Stimulated activated naive CD4-positive, alpha-beta T cell treated with Interleukin-2 at 50 U/mL for 16 hours (primary cell): ENCODE data around the gene RTN4RL1.
"Not testable (repeated sequence)": the region's sequence is repeated elsewhere in the genome, so short reads cannot be mapped to it uniquely, and the experiment has no call there.

Experiments
- DNase-seq: peaks from one replicate; lab custom pipeline; 2025; lab: John Stamatoyannopoulos, UW

RTN4RL1 gene

GRCh38 chr17:2025622-2026309, 632 bp upstream of the RTN4RL1 start:
- no peak for DNase-seq

- DNase-seq, result no peak
Observed at GRCh38 chr17:2024572-2025219, 438 bp downstream of the RTN4RL1 start.

DNA sequence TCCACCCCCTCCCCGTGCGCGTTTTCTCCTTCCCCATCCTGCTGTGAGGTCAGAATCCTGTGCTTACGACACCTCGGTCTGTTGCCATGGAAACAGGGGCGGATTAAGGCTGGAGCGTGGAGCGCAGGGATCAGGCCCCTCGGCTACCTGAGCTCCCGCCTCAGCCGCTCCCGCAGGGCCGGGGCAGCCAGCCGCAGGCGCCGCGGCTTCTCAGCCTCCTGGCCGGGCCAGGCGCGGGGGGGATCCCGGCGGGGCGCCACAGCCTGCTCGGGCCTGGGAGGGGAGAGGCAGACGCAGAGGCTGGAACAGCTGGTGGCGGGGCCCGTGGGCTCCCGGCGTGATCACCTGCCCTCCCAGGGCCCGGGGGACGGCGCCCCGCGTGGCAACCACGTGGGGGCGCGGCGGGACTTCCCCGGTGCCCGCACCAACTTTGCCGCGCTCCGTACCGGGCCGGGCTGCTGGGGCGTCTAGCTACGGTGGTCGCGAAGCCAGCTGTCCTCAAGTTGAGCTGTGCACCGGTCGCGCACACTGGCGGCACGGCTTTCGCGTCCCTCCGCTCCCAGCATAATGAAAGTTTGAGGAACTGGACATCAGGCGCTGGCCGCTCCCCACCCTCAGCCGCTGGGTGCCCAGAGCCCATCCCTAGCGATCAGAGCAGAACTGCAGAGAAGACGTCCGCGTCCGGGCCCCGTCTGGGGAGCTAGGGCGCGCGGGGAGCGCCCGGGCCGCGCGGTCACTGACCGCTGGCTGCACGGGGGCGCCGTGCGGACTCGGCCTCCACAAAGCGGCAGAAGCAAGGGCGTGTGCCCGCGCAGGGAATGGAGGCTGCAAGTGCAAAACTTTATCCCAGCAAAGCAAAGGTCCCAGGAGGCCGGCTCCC, 1.2 kb downstream of the RTN4RL1 start:
- DNase-seq, result peak; percentile 15

GRCh38 chr17:2023256-2023655, 1.9 kb downstream of the RTN4RL1 start:
- no peak for DNase-seq

DNA sequence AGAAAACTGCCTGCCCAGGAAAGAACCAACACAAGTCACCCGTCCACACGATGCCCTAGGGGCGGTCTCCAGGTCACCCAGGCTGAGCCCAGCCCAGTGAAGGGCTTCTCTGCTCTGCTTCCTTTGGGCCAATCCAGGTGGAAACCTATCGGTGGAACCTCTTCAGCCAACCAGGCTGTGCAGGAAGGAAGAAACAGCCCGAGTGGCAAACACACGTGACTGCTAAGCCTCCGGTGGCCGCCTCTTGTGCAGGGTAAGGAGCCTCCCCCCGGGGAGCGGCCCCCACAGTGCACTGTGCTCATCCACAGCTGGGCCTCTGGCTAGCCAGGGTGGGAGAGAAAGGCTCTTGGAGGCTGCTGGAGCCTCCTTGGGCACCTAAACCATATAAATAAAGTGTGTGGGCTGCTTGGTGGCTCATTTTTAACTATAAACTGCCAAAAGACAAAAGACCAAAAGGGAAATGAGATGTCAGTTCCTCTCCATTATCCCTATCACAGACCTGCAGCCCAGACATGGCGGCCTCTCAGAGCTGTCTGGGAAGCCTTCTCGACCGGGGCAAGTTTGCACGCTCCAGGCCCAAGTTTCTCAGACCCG, 2.4 kb downstream of the RTN4RL1 start:
- no peak for DNase-seq

GRCh38 chr17:2020721-2021120, 4.4 kb downstream of the RTN4RL1 start:
- no peak for DNase-seq

DNA sequence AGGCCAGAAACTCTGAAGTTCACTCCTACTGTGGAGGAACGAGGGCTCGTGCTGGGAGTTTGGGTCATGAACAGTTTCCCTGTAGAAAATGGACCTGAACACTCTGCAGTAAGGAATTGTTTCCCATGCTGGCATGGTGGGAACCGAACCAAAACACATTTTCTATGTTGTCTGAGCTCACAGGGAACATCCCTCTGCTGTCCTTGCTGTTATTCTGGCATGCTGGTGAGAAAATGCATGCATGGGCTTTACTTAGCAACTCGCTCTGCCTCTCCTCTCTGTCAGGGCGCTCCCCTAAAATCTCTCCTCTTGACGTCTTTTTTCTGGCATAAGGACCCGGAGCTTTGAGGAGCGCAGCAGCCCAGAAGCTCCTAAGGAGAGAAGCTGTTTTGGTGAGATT, 5.4 kb downstream of the RTN4RL1 start:
- no peak for DNase-seq

- no peak for DNase-seq
Observed at GRCh38 chr17:2018716-2019510, 6.2 kb downstream of the RTN4RL1 start.

DNA sequence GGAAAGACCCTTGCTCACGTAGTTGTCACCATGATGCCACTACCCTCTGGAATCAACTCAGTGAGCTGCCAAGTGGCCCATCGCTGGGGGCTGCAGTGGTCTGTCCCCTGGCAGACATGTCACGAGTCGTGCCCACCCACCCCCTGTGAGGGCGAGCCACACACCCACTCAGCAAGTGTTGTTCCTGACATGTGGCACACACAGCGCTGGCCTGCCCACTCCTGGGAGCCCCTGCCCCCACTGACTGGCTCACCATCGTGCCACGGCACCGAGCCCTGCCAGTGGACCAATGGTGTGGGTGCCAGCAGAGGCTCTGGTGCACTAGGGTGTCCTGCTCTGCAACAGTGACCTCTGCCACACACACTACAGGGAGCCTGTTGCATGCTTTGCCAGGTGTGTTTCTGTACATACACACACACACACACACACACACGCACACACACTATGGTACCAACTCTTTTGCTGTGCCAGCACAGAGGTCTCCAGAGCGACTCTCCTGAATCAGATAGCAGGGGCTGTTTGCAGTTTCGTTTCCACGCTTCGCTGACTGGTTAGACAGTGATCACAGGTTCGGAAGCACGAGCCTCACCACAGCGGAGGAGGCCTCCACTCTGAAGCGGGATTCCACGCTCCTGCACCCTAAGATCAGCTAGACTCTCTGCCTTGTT, 7.7 kb downstream of the RTN4RL1 start:
- no peak for DNase-seq

GRCh38 chr17:2016494-2016893, 8.6 kb downstream of the RTN4RL1 start:
- DNase-seq, result no peak

GRCh38 chr17:2015314-2015713, 9.8 kb downstream of the RTN4RL1 start:
- DNase-seq, result no peak

GRCh38 chr17:2013994-2014317, 11.2 kb downstream of the RTN4RL1 start:
- no peak for DNase-seq

- DNase-seq, result not testable (repeated sequence)
Observed at GRCh38 chr17:2013220-2013993, 11.7 kb downstream of the RTN4RL1 start.

- DNase-seq, result no peak
Observed at GRCh38 chr17:2012499-2012898, 12.6 kb downstream of the RTN4RL1 start.

DNA sequence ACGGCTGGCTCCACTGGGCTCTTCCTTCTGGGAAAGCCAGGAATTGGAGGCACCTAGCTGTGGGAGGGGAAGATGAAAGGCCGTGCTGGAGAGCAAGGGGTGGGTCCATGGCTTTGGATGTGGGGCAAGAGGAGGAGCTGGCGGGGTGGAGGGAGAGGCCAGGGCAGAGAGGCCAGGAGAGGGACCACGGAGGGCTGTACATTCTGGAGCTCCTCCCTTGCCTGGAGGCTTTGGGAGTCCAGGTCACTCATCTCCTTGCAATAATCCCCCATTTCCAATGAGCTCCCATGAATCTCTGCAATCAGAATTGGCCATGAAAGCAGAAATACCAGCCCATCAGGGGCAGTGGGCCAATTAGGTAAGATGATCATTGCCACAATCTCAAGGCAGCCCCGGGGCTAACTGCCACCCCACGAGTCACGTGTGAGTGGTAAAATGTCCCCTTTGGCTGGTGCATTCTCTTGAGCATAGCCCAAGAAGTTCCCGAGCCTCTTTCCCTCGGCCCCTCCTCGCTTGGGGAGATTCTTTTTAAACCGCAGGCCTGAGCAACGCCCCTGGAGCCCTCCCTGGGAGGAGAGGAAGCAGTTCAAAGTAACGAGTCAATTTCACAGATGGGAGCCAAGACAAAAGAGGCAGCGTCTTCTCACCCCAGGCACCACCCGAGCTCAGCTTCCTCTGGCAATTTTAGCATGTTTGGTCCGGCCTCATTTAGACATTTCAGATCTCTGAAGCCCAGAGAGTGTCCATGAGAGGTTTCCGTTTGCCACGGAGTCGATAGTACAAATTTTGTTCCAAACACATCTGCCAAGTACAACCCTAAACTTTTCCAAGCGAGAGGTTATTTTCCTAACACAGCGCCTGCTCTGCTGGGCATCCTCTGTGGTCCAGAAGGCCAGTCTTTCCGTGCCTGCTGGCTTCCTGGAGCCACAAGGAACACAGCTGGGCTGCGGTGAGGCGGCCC, 13.4 kb downstream of the RTN4RL1 start:
- no peak for DNase-seq

GRCh38 chr17:2009737-2010136, 15.4 kb downstream of the RTN4RL1 start:
- DNase-seq, result no peak

- no peak for DNase-seq
Observed at GRCh38 chr17:2008332-2009126, 16.6 kb downstream of the RTN4RL1 start.

DNA sequence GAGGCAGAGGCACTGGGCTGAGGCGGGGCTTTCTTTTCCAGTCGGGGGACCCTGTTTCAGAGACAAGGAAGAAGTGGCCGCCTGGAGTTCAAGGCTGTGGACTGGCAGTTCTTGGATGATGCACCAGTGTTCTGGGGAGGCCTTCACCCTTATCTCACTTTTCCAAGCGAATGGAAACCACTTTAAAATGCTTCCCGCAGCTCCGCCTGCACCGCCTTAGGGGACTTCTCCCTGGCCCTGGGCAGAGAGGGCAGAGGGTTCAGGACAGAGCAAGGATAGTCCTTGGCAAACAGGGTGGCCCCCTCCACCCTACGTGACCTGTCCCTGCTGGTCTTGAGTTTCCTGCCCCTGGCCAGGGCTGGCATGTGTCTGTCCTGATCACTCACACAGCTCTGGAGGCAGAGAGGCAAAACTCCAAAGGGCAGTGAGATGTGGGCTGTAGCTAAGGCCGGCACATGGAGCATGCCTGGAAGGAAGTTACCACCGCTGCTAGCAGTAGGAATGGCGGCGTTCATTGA, 20.6 kb downstream of the RTN4RL1 start:
- no peak for DNase-seq
